ENCODE results near the gene PTGES3L.

DNA sequence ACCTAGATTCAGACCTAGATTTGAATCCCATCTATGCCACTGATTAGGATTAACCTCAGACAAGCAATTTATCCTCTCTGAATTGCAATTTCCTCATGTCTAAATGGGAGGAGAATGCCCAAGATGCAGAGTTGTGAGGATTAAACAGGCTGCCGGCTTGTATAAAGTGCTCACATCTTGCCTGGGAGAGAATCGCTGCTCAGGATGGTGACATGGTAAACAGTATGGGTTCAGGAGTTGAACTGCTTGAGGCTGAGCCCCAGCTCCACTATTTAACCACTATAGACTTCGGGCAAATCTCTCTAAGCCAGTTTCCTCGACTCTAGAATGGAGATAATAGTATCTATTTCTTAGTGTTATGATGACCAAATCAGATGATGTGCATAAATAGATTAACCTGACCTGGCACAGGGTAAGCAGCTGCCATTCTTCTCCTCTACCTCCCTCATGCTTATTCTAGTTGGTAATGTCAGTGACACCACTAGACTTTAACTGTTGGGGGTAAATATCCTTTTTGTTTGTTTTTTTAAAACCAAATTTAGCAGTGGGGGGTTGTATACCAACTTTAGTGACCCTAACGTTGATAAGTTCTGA, 17.6 kb upstream of the PTGES3L start:
- no peak for TF ChIP-seq EZH2 (IDR thresholded peaks at IDR 0.05; ENCODE audit: low read length)
- TF ChIP-seq, protein P1, sequence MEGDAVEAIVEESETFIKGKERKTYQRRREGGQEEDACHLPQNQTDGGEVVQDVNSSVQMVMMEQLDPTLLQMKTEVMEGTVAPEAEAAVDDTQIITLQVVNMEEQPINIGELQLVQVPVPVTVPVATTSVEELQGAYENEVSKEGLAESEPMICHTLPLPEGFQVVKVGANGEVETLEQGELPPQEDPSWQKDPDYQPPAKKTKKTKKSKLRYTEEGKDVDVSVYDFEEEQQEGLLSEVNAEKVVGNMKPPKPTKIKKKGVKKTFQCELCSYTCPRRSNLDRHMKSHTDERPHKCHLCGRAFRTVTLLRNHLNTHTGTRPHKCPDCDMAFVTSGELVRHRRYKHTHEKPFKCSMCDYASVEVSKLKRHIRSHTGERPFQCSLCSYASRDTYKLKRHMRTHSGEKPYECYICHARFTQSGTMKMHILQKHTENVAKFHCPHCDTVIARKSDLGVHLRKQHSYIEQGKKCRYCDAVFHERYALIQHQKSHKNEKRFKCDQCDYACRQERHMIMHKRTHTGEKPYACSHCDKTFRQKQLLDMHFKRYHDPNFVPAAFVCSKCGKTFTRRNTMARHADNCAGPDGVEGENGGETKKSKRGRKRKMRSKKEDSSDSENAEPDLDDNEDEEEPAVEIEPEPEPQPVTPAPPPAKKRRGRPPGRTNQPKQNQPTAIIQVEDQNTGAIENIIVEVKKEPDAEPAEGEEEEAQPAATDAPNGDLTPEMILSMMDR (optimal IDR thresholded peaks at IDR 0.05 in 1 of 3, IDR thresholded peaks at IDR 0.05 in 1 of 3, conservative IDR thresholded peaks at IDR 0.05 in 1 of 3; ENCODE audit: extremely low read depth in 1 of 3, insufficient read depth in 2 of 3, low read length in 3 of 3), result no peak
